RWPE2 (cell line): ENCODE data around the gene HNRNPM.

Source experiments
- ATAC-seq: fragments of 200-7000 bp; cut with Tn5 transposase; 3 replicates; pipeline ENCODE4 v1.9.1; 2021; ENCODE audit warnings: low read depth
- DNase-seq: peaks from one replicate; pipeline ENCODE4 v3.0.0-alpha.2; 2020; ENCODE audit warnings: low spot score
- H3K27ac ChIP-seq: fragments of 450-650 bp; 2 replicates; pipeline ENCODE4 v1.5.1; 2017; ENCODE audit warnings: mild to moderate bottlenecking; ENCODE audit not compliant: poor library complexity, severe bottlenecking
- H3K27me3 ChIP-seq: fragments of 250-450 bp; sonication (Bioruptor Pico); 2 replicates; pipeline ENCODE4 v1.5.1; 2021; ENCODE audit warnings: mild to moderate bottlenecking, moderate library complexity; ENCODE audit not compliant: insufficient read depth, poor library complexity, severe bottlenecking
- H3K36me3 ChIP-seq: fragments of 250-450 bp; sonication (Bioruptor Pico); 2 replicates; pipeline ENCODE4 v1.5.1; 2020; ENCODE audit warnings: low read depth, mild to moderate bottlenecking, moderate library complexity
- H3K4me1 ChIP-seq: fragments of 250-450 bp; sonication (Bioruptor Pico); 2 replicates; pipeline ENCODE4 v1.5.1; 2021; ENCODE audit warnings: mild to moderate bottlenecking, moderate library complexity; ENCODE audit not compliant: insufficient read depth, poor library complexity, severe bottlenecking
- H3K4me3 ChIP-seq: fragments of 250-450 bp; sonication (Bioruptor Pico); 2 replicates; pipeline ENCODE4 v1.5.1; 2021; ENCODE audit warnings: mild to moderate bottlenecking, moderate library complexity; ENCODE audit not compliant: severe bottlenecking
- H3K9me3 ChIP-seq: fragments of 250-450 bp; sonication (Bioruptor Pico); 2 replicates; pipeline ENCODE4 v1.5.1; 2021; ENCODE audit warnings: mild to moderate bottlenecking, moderate library complexity; ENCODE audit not compliant: severe bottlenecking
- CTCF ChIP-seq: fragments of 450-650 bp; IDR thresholded peaks from one replicate; pipeline ENCODE4 v1.5.1; 2017; ENCODE audit warnings: mild to moderate bottlenecking, moderate library complexity; ENCODE audit not compliant: poor library complexity, severe bottlenecking

Gene HNRNPM

GRCh38 chr19:8444677-8445487, at the start of gene HNRNPM:
TSS of gene HNRNPM (plus strand) at chr19:8444975. CDS start at chr19:8444999, 24 bp downstream.
- peak within 1 kb of the TSS; percentile 66 for H3K27ac ChIP-seq
- DNase-seq = peak; percentile 98
- peaks cover 29% of the 10 kb centered on the region for H3K36me3 ChIP-seq
- ATAC-seq = peak; percentile 87
- H3K27me3 ChIP-seq = no peaks in the 10 kb centered on the region
- peak within 1 kb of the TSS; percentile 82 for H3K4me3 ChIP-seq
- no peaks in the 10 kb centered on the region for H3K9me3 ChIP-seq
- peaks cover 20% of the 10 kb centered on the region for H3K4me1 ChIP-seq
- TF ChIP-seq CTCF = no peak

- Histone ChIP-seq H3K27ac (peak overlapping the region; percentile 69), H3K4me1 (peaks cover 28% of the 10 kb centered on the region), H3K27me3 (no peaks in the 10 kb centered on the region), H3K36me3 (peaks cover 6% of the 10 kb centered on the region; the same call in 1 of the 2 replicates), H3K9me3 (no peaks in the 10 kb centered on the region), H3K4me3 (no peak overlapping the region)
- ATAC-seq (no peak), DNase-seq (no peak)
- no peak for TF ChIP-seq CTCF
These were observed 49.1 kb upstream of the HNRNPM start for GRCh38 chr19:8395621-8396082.

GRCh38 chr19:8396185-8396562, 48.6 kb upstream of the HNRNPM start:
- Histone ChIP-seq H3K36me3 (peaks cover 6% of the 10 kb centered on the region; the same call in 1 of the 2 replicates), H3K4me1 (peaks cover 28% of the 10 kb centered on the region), H3K4me3 (no peak overlapping the region), H3K27me3 (no peaks in the 10 kb centered on the region), H3K9me3 (no peaks in the 10 kb centered on the region), H3K27ac (peak overlapping the region; percentile 69)
- TF ChIP-seq CTCF = no peak
- ATAC-seq = no peak
- DNase-seq = no peak

GRCh38 chr19:8396563-8397203, 48.1 kb upstream of the HNRNPM start:
- Histone ChIP-seq H3K27ac (peak overlapping the region; percentile 69), H3K4me1 (peaks cover 28% of the 10 kb centered on the region), H3K4me3 (no peak overlapping the region), H3K9me3 (no peaks in the 10 kb centered on the region), H3K36me3 (peaks cover 6% of the 10 kb centered on the region; the same call in 1 of the 2 replicates), H3K27me3 (no peaks in the 10 kb centered on the region)
- peak; percentile 26; the same call in 2 of the 3 replicates for ATAC-seq
- peak; percentile 65 for DNase-seq
- TF ChIP-seq CTCF = peak; percentile 57
